Gastrocnemius medialis (tissue), 4 donors: ENCODE results near the gene XYLT2.

Source experiments
- POLR2A ChIP-seq, 2 donors: fragments of 450-650 bp; IDR thresholded peaks; one replicate each; pipeline ENCODE4 v1.6.1; 2017; ENCODE audit warnings: antibody characterized with exemption in 2 of 2, mild to moderate bottlenecking in 2 of 2, moderate library complexity in 2 of 2
- TF ChIP-seq, protein P1 (sequence below), 5 experiments: fragments of 450-650 bp in 3 of 5; fragments of 200-600 bp in 2 of 5; sonication (generic) in 2 of 5; IDR thresholded peaks in 4 of 5; conservative IDR thresholded peaks in 1 of 5; 1 replicate in 4 of 5; 2 replicates in 1 of 5; pipeline ENCODE4 v1.5.1; 2016 to 2019; ENCODE audit warnings: antibody characterized with exemption in 5 of 5, mild to moderate bottlenecking in 3 of 5, moderate library complexity in 3 of 5

- TF ChIP-seq, protein P1, sequence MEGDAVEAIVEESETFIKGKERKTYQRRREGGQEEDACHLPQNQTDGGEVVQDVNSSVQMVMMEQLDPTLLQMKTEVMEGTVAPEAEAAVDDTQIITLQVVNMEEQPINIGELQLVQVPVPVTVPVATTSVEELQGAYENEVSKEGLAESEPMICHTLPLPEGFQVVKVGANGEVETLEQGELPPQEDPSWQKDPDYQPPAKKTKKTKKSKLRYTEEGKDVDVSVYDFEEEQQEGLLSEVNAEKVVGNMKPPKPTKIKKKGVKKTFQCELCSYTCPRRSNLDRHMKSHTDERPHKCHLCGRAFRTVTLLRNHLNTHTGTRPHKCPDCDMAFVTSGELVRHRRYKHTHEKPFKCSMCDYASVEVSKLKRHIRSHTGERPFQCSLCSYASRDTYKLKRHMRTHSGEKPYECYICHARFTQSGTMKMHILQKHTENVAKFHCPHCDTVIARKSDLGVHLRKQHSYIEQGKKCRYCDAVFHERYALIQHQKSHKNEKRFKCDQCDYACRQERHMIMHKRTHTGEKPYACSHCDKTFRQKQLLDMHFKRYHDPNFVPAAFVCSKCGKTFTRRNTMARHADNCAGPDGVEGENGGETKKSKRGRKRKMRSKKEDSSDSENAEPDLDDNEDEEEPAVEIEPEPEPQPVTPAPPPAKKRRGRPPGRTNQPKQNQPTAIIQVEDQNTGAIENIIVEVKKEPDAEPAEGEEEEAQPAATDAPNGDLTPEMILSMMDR (IDR thresholded peaks at IDR 0.05 in 4 of 5, conservative IDR thresholded peaks at IDR 0.05 in 1 of 5), result no peak
- no peak for TF ChIP-seq POLR2A (IDR thresholded peaks at IDR 0.05)
These were observed 7.0 kb downstream of the XYLT2 start for GRCh38 chr17:50352693-50353599.
